GM19240 (cell line): ENCODE measurements around the gene SNORC.
"Not testable (repeated sequence)": the region's sequence is repeated elsewhere in the genome, so short reads cannot be mapped to it uniquely, and the experiment has no call there.

ENCODE experiments used
- DNase-seq: peaks from one replicate; pipeline ENCODE4 v3.0.0; 2011; ENCODE audit warnings: low spot score; ENCODE audit not compliant: insufficient read length

The SNORC gene

DNA sequence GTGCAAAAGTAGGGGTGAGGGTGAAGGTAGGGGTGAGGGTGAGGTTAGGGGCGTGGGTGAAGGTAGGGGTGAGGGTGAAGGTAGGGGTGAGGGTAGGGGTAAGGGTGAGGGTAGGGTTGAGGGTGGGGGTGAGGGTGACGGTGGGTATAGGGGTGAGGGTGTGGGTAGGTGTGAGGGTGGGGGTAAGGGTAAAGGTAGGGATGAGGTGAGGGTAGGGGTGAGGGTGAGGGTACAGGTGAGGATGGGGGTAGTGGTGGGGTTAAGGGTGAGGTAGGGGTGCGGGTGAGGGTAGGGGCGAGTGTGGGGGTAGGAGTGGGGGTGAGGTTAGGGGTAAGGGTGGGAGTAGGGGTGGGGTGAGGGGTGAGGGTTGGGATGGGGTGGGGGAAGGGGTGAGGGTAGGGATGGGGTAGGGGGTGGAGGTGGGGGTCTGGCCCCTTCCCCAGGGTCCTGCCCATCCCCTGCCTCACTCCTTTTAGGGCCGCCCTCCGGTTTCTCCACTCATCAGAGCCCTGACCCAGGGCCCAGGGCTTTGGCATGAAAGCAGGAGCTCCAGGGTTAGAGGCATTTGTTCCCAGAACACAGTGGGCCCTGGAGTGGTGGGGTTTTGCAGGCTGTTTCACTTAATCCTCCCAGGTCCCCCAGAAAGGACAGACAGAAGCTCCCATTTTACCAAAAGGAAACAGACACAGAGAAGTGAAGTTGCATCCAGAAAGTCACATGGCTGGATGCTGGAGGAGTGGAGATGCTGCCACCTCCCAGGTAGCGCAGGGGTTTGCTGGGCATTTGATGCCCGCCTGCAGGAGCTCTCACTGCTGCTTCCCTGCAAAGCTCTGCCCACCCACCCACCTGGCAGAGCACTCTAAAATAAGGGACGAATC lies 26.9 kb downstream of the SNORC start:
- no peak for DNase-seq

DNA sequence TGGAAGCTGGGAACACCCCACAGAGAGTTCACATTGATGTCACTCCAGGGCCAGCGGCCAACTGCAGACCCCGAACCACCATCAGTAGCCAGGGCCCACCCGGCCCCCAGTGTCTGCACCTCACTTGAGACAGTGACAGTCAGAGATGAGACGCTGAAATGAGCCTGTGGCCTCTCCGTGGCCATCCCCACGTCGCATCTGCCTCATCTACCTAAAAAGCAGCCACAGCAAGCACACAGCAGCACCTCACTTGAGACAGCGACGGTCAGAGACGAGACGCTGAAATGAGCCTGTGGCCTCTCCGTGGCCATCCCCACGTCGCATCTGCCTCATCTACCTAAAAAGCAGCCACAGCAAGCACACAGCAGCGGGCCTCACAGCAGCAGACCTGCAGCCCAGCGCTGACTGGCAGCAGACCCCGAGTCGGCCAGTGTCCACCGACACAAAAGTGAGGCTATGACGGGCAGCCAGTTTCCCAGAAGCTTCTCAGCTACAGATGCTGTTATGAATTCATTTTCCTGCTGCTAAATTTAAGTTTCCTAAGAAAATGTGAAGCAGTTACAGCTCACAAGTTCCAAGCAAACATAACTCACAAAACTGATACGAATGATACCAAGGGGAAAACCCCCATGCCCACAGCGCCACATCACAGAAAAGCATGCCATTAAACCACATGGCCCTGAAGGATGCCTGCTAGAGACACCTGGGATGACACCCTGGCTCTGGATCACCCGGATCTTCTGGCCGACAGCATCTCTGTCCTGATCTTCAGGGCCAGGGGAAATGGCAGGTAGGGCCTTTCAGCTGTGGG lies 27.7 kb downstream of the SNORC start:
- DNase-seq = no peak

DNA sequence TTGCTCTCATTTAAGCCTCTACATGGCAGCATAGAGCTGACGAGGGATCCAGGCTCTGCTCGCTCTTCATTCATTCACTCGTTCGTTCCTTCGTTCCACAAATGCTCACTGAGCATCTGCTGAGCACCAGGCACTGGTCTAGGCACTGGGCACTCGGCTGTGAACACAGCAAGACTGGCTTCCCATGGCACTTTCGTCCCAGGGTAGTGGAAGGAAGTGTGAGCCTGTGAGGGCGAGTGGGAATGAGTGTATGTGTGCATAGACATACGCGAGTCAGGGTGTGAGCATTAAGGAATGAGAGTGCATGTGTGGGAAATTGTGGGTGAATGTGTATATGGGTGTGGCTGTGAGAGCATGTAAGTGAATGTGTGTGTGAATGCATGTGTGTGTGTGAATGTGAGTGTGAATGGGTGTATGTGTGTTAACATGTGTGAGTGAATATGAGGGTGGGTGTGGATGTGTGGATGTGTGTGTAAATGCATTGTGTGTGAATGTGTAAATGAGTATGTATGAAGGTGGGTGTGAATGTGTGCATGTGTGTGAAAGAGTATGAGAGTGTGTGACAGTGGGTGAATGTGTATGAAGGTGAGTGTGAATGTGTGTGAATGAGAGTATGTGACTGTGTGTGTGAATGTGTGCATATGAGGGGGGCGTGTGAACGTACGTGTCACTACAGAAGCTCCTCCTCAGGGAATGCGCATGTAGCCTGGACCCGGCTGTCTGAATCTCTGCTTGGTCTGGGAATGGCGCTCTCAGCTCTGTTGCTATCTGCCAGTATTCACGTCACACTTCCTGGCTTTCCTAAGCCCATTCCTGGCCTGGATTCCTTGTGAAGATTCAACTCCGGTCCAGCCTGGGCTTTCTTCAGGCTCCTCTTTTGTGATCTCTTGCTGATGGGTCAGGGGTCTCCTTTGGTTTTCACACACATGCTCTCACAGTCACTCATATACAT lies 28.8 kb downstream of the SNORC start:
- DNase-seq = no peak

DNA sequence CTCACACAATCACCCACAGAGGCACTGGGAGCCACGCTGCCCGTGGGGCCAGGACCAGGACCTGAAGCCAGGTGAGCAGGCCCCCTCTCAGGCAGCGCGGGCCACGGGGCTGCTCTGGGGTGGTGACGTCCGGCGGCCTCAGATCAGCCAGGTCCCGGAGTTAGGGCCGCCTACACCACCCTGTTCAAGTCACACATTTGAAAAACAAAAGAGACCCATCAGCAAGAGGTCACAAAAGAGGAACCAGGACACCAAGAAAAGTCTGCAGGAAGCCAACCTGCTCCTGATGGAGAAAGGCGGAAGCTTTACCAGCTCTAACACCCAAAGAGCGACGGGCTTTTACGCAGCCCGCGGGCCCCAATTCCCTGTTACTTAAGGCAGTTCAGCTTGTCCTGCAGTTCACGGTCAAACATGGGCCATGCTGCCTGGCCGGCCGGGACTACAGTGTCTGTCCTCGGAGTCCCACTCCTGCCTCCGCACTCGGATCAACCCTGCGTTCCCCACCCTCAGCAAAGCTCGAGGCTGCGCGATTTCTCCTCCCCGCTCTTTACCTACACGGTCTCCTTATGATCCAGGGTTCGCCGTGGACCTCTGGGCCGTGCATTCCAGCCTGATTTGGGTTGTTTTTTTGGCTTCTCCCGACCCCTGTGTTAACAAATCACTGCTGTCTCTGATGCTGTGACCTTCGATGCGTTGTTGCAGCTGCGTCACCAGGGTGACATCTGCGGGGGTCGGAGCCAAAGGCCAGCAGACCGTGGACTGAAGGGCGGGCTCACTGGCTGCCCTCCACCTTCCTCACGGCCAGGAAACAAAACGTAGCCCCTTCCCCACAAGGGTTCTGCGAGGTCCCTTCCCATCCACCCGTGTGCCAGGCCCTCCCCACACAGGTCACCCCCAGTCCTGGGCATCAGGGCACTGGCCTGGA lies 31.0 kb downstream of the SNORC start:
- DNase-seq = no peak

- no peak for DNase-seq
Measured at GRCh38 chr2:232901736-232902578, 31.9 kb downstream of the SNORC start.

- DNase-seq = no peak
Measured at GRCh38 chr2:232903989-232904388, 33.9 kb downstream of the SNORC start.

DNA sequence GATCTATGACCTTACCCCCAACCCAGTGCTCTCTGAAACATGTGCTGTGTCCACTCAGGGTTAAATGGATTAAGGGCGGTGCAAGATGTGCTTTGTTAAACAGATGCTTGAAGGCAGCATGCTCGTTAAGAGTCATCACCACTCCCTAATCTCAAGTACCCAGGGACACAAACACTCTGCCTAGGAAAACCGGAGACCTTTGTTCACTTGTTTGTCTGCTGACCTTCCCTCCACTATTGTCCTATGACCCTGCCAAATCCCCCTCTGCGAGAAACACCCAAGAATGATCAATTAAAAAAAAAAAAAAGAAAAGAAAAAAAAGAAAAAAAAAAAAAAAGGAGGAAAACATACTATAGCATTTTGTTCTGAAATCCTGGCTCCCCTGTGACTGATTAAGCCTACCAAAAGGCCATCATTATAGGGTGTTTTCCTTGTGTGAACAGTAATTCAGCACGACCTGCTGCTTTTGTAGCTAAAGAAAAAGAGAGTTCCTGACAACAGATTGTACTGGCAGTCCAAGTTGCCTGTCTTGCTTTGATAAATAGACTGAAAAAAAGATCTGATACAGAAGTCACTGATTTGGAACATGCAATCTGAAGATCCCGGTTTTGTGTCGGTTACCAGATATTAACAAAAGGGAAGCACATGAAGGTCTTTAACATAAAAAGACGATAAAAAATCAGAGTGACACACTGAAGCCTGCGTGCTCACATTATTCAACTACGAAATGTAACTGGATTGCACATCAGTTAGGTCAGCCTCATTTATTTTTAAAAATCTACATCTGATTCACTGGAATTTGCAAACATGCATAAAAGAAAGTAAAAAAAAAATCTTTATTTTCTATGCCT lies 37.0 kb downstream of the SNORC start:
- DNase-seq = not testable (repeated sequence)

DNA sequence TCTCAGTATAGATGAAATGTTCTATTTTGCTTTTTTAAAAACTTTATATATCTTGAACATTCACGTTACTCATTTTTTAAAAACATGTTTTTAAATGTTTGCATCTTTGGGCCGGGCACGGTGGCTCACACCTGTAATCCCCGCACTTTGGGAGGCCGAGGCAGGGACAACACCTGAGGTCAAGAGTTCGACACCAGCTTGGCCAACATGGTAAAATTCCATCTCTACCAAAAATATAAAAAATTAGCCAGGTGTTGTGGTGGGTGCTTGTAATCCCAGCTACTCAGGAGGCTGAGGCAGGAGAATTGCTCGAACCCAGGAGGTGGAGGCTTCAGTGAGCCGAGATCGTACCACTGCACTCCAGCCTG lies 37.6 kb downstream of the SNORC start:
- not testable (repeated sequence) for DNase-seq

DNA sequence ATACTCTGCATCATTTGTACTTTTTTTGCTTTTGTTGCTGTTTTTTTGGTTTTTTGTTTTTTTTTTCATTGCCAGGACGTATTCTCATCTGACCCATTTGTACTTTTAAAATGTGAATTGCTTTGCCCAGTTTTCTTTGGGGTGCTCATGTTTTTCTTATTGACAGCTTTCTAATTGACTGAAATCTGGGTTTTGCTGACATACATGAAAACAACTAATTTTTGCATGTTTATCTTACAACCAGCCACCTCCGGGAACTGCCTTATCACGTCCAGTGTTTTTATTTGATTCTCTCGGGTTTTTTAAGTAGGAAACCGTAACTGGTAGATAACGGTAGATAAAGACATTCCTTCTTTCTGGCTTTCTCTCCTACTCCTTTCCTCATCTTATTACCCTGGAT lies 38.6 kb downstream of the SNORC start:
- no peak for DNase-seq

GRCh38 chr2:232910376-232910775 lies 40.3 kb downstream of the SNORC start:
- DNase-seq = no peak

GRCh38 chr2:232911712-232912277 lies 41.7 kb downstream of the SNORC start:
- no peak for DNase-seq

GRCh38 chr2:232913903-232914302 lies 43.8 kb downstream of the SNORC start:
- no peak for DNase-seq

- DNase-seq = no peak
Measured at GRCh38 chr2:232919141-232919540, 49.1 kb downstream of the SNORC start.

DNA sequence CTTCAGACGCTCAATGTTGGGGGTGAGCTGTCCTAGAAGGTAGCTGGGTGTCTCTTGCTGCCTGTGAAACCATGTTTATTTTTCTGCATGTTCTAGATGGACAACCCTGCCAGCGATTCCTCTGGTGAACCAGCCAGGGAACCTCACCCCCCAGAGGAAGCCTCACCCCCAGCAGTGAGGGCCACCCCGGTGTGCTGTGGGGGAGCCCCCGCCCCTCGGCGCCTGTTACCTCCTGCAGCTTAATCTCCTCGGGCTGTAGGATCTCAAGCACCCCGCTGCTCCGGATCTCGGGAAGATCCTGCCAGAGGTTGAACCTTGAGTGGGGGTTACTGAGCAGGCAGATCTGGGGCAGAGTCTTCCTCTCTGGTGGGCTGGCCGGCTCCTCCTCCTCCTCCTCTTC lies 50.0 kb downstream of the SNORC start:
- DNase-seq = no peak

- no peak for DNase-seq
Measured at GRCh38 chr2:232920760-232921159, 50.7 kb downstream of the SNORC start.

DNA sequence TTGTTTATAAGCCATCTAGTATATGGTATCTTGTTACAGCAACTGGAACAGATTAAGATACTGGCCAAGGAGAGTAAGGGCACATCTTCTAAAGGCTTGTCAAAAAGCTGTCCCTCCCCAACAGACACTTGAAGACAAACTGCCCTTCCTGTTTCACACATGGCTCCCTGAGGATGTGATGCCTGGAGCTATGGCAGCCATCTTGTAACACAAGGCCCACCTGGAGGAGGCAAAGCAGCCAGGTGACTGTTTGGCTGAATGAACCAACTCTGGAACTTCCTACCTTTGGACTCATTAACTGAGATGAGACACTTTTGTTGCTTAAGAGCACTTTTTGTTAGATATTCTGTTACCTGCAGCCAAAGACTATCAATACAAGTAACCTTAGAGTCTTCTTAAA lies 54.4 kb downstream of the SNORC start:
- DNase-seq = no peak

- DNase-seq = no peak
Measured at GRCh38 chr2:232925153-232925820, 55.2 kb downstream of the SNORC start.

DNA sequence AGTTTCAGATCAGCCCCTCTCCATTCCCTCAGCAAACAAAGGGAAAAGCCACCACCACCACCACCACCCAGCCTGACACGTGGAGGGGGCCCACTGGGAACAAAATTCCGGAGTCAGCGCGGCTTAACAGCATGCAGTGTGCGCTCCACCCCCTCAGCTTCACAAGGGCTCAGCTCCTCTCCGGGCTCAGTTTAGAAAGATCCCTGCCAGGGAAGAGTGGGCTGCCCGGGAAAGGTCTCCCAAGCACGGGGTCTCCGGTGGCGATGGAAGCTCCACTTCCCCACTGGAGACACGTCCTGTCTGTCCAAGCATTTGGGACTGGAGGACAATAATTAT lies 55.7 kb downstream of the SNORC start:
- no peak for DNase-seq
